GM04503 (cell line): Measurements from ENCODE around the gene PRDM15.

ENCODE experiments used
- DNase-seq: peaks from one replicate; pipeline ENCODE4 v3.0.0-alpha.2; 2012; ENCODE audit warnings: low read depth

Gene PRDM15

GRCh38 chr21:41824466-41825207, 54.5 kb downstream of the PRDM15 start:
- no peak for DNase-seq

DNA sequence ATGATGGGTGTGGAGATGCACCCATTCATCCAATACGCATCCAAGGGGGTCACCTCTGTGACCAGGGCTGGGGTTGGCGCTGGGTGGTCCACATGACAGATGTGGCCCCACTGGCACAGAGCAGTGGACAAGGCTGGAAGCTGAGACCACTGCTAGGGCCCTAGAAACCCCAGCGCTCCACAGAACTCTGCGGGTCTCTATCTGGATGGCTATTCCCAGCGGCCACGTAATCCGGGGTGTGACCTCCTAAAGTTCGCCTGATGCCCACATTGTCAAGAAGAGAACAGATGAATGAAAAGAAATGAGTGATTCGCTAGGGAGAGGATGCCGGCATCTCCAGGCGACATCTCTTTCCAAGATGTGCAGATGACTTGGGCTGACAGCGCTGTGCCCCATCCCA, 55.2 kb downstream of the PRDM15 start:
- no peak for DNase-seq

DNA sequence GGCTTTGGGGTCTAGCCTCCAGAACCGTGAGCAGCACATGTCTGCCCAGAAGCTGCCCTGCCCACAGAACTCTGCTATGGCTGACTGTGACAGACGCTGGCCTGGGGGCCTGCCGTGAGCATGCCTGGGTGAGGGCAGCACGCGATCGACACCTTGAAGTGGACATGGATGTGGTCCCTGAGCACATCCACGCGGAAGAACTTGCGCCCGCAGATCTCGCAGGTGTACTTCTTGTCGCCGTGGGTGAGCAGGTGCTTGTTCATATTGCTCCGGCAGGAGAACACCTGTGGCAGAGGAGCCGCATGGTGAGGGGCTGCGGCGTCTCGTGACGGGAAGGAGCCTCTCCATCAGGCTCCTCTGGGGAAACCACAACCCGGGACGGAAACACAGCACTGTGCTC, 56.0 kb downstream of the PRDM15 start:
- DNase-seq, result no peak

- no peak for DNase-seq
Observed at GRCh38 chr21:41821756-41822431, 57.2 kb downstream of the PRDM15 start.

DNA sequence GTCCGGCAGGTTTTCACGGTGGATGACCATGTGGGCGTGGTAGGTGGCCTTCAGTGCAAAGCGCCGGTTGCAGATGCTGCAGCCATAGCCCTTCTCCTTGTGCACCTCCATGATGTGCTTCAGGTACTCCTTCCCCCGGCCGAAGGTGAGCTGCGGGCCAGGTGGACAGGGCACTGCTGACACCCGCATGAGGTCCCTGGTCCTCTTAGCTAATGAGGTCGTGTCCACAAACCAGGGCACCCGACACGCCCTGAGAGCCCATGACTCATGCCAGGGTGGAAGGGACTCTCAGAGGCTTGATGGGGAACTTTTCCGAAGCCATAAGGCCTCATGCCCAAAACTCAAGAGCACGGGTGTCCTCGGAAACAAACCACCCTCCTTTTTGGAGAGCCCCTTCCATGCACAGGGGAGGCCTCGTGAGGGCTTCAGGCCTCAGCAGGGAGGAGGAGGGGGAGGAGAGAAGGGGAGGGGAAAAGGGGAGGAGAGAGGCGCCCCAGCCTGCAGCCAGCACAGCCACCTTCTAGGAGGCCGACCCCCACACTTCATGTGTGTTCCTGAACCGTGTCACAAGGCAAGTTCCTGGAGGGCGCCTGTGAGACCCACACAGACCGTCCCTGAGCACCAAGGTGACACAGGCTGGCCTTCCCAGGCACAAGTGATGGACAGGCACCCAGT, 57.9 kb downstream of the PRDM15 start:
- no peak for DNase-seq

DNA sequence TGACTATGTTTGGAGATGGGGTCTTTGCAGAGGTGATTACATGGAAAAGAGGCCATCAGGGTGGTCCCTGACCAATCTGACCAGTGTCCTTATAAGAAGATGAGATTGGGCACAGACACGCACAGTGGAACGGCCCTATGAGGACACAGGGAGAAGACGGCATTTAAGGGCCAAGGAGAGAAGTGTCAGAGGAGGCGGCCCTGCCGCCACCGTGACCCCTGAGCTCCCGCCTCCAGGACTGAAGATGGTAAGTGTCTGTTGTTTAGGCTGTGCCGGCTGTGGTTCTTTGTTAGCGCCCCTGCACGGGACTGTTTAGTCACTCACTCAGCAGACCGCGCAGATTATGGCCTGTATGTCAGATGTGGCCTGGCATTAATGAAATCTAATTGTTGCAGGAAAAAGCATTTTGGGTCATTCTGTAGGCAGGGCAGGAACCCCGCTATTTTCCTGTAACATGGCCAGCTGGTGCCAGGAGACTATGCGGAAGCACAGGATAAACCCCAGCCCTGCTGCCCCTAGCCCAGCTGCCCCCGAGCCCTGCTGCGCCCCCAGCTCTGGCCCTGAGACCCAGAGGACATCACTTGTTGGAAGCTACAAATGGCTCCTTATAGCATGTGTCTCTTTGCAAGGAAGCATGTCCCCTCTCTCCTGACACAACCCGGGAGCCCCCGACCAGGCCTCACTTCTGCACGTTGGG, 58.6 kb downstream of the PRDM15 start:
- no peak for DNase-seq

DNA sequence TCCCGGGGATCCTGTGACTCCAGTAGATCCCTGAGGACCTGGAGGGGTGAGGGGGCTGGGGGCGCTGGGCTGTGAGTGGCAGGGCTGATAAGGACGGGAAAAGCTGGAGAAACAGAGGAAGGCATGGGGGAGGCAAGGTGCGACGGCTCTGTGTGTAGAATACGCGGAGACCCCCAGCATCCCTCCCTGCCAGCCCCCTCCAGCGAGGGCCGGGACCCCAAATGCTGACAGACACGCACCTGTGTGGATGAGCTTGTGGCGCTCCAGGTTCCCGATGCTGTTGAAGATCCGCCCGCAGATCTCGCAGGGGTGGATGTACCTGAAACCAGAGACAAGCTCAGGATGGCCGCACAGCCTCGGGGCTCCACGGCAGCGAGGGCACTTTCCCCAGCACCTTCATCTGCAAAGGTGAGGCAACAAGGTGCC, 59.3 kb downstream of the PRDM15 start:
- DNase-seq, result no peak

- no peak for DNase-seq
Observed at GRCh38 chr21:41819236-41819855, 59.8 kb downstream of the PRDM15 start.

- no peak for DNase-seq
Observed at GRCh38 chr21:41817877-41818855, 61.0 kb downstream of the PRDM15 start.

- DNase-seq, result peak; percentile 27
Observed at GRCh38 chr21:41817228-41817627, 61.9 kb downstream of the PRDM15 start.

- DNase-seq, result no peak
Observed at GRCh38 chr21:41816583-41817165, 62.5 kb downstream of the PRDM15 start.

- DNase-seq, result no peak
Observed at GRCh38 chr21:41815652-41816582, 63.2 kb downstream of the PRDM15 start.

GRCh38 chr21:41813226-41813625, 65.9 kb downstream of the PRDM15 start:
- no peak for DNase-seq

- no peak for DNase-seq
Observed at GRCh38 chr21:41812679-41813078, 66.5 kb downstream of the PRDM15 start.

DNA sequence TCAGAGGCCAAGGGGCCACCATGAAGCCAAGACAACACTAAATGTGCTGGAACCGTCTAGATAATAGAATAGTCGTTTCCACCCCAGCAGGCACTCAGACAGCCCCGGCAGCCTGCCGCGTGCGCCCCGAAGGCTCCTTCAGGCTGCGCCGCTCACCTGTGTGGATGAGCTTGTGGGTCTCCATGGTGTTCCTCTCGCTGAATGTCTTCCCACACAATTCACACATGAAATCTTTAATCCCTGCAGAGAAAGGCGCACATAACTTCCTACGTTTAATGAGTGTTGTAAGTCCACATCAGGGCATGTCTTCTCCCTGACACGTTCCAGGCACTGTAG, 68.6 kb downstream of the PRDM15 start:
- DNase-seq, result no peak

GRCh38 chr21:41809891-41810596, 69.1 kb downstream of the PRDM15 start:
- no peak for DNase-seq

GRCh38 chr21:41808846-41809245, 70.3 kb downstream of the PRDM15 start:
- DNase-seq, result no peak

- no peak for DNase-seq
Observed at GRCh38 chr21:41808094-41808493, 71.0 kb downstream of the PRDM15 start.

DNA sequence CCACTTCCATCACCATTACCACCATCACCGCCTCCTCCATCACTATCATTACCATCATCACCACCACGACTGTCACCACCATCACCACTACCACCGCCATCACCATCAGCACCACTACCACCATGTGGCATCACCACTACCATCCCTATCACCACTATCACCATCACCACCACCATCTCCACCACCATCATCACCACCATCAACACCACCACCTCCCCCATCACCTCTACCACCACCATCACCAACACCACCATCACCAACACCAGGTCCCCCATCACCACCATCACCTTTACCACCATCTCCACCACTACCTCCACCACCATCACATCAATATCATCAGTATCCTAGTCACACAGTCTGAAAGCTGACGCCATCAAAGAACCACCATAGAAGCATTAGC, 72.4 kb downstream of the PRDM15 start:
- no peak for DNase-seq
